ENCODE results near the gene ZNF614.

DNA sequence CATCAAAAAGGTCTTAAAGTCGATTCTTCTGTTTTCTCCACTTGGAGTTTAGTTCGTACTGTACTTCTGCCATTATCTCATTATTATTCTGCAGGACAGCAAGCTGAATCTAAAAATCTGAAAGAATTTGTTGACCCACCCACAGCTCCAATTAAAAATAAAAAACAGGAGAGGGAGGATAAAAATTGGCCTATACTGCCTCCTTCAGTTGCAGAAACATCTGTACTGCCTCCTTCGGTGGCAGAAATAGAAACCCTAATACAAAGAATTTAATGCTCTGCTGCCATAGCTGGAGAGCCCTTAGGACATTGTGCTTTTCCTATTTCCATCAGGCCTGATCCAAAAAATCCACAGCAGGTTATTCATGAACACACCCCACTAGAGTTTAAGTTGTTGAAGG lies 51.3 kb downstream of the ZNF614 start:
- TF ChIP-seq EZH2 (IDR thresholded peaks at IDR 0.05): no peak
- no peak for TF ChIP-seq POLR2AphosphoS5 (IDR thresholded peaks at IDR 0.05; ENCODE audit: borderline replicate concordance, low read depth, low read length)
